SK-N-MC (cell line): ENCODE data around the gene COL4A3.

Source experiments
- DNase-seq: peaks from one replicate; pipeline ENCODE4 v3.0.0-alpha.2; 2011; ENCODE audit warnings: low read depth, low spot score
- H3K27ac ChIP-seq: fragments of 200-600 bp; sonication (generic); 2 replicates; pipeline ENCODE4 v1.5.1; 2016; ENCODE audit warnings: mixed run types
- H3K36me3 ChIP-seq: fragments of 200-600 bp; sonication (generic); 2 replicates; pipeline ENCODE4 v1.6.1; 2017; ENCODE audit warnings: antibody characterized with exemption, low read length, mixed read lengths; ENCODE audit not compliant: insufficient read depth
- H3K4me3 ChIP-seq: fragments of 200-600 bp; sonication (generic); 2 replicates; pipeline ENCODE4 v1.5.1; 2016
- H3K9ac ChIP-seq: fragments of 200-600 bp; sonication (generic); 2 replicates; pipeline ENCODE4 v1.8.0; 2017; ENCODE audit warnings: mixed run types, mixed read lengths; ENCODE audit not compliant: insufficient read length
- H3K9me3 ChIP-seq: fragments of 200-600 bp; sonication (generic); 2 replicates; pipeline ENCODE4 v1.6.1; 2017; ENCODE audit warnings: low read depth, mild to moderate bottlenecking, antibody characterized with exemption, low read length, moderate library complexity, mixed read lengths
- EZH2 ChIP-seq: fragments of 200-600 bp; sonication (generic); IDR thresholded peaks from one replicate; pipeline ENCODE4 v1.6.1; 2017; ENCODE audit warnings: antibody characterized with exemption
- FOXP2 ChIP-seq: optimal IDR thresholded peaks from 2 replicates; pipeline ENCODE3; 2011; ENCODE audit warnings: mild to moderate bottlenecking, moderate library complexity; ENCODE audit not compliant: insufficient read depth; ENCODE audit errors: extremely low read length, control extremely low read depth
- POLR2AphosphoS5 ChIP-seq: IDR thresholded peaks from 2 replicates; pipeline ENCODE4 v1.6.1; 2012; ENCODE audit warnings: mild to moderate bottlenecking, low read depth, low read length, borderline replicate concordance

Gene COL4A3

DNA sequence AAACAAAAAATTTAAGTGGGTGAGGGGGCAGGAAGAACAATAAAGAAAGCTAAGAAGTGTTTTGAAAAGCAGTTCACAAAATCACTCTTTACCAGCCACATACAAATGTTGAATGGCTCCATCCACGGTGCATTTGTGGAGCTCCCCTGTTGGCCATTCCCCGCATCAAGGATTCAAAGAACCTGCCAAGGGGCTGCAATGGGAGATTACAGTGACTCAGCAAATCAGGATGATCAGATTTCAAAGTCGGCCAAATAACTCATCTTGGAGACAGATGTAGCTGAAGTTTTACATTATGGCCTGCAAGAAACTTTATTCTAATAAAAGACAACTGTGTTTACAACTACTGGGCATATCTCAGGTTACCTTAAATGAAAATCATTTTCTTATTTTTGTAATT is 26.9 kb downstream of the COL4A3 start:
- no peak for DNase-seq
- Histone ChIP-seq H3K9me3 (no peaks in the 10 kb centered on the region), H3K9ac (no peak overlapping the region), H3K27ac (peak overlapping the region; percentile 49; the same call in 1 of the 2 replicates), H3K36me3 (no peaks in the 10 kb centered on the region), H3K4me3 (no peak overlapping the region)
- no peak for TF ChIP-seq FOXP2
- no peak for TF ChIP-seq POLR2AphosphoS5
- TF ChIP-seq EZH2: no peak

DNA sequence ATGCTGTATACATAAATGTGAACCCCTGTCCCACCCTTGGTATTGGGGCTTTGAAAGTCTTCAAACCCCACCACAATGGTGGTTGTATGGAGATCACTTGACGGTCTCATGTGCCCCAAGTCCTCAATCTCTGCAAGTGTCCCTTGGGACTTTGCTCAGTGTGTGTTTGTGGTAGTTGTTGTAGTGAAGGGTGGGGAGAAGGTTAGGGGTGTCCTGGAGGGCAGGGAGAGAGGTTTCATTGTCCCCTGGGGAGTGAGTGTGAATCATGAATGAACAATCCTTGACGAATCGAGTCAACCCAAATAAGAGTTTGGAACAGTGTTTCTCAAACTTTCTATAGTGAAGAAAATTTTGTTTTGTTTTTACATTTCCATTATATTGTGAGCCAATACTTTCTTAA is 28.1 kb downstream of the COL4A3 start:
- DNase-seq: no peak
- TF ChIP-seq EZH2: no peak
- no peak for TF ChIP-seq POLR2AphosphoS5
- TF ChIP-seq FOXP2: no peak
- H3K9ac ChIP-seq: no peak overlapping the region
- no peak overlapping the region for H3K27ac ChIP-seq
- no peaks in the 10 kb centered on the region for H3K36me3 ChIP-seq
- H3K4me3 ChIP-seq: no peak overlapping the region
- no peaks in the 10 kb centered on the region for H3K9me3 ChIP-seq

- Histone ChIP-seq H3K4me3 (no peak overlapping the region), H3K36me3 (no peaks in the 10 kb centered on the region), H3K9ac (no peak overlapping the region), H3K9me3 (no peaks in the 10 kb centered on the region), H3K27ac (no peak overlapping the region)
- DNase-seq: no peak
- TF ChIP-seq FOXP2: no peak
- no peak for TF ChIP-seq EZH2
- TF ChIP-seq POLR2AphosphoS5: no peak
Observed at GRCh38 chr2:227194219-227194618, 29.8 kb downstream of the COL4A3 start.

DNA sequence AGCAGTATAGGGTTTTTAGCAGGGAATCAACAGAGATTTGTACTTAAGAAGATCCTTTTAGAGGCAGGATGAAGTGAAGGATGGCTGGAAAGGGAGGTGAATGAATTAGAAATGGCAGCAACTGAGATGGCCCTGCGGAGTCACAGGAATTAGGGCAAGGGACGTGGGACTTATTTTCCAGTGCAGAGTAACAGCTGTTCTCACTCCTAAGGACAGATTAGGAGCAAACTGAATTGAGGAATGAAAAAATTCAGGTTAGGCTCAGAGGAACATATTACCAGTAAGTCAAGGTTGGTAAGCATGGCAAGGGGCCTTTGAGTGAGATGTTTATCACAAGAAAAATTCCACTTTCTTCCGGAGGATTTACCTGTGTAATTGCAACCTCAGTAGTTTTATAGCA is 34.4 kb downstream of the COL4A3 start:
- no peaks in the 10 kb centered on the region for H3K36me3 ChIP-seq
- H3K27ac ChIP-seq: no peak overlapping the region
- DNase-seq: no peak
- no peak overlapping the region for H3K9ac ChIP-seq
- TF ChIP-seq EZH2 (no peak), FOXP2 (no peak), POLR2AphosphoS5 (no peak)
- no peaks in the 10 kb centered on the region for H3K9me3 ChIP-seq
- H3K4me3 ChIP-seq: no peak overlapping the region

DNA sequence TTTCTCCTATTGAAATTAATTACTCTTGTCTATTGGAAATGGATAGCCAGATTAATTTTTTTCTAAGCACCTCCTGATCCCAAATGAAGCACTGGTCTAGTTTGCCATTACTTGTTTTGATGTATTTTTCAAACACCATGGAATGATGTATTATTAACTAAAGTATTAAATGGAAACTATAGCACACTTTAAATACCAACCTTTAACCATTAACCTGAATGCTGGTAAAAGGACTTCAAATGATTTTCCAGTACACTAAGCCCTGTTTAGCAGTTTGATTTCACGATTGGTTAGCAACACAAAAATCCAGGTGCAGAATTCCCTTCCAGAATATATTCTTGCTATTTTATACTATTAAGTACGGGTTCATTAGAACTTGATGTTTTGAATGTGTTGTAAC is 37.3 kb downstream of the COL4A3 start:
- H3K9me3 ChIP-seq: no peaks in the 10 kb centered on the region
- H3K9ac ChIP-seq: no peak overlapping the region
- H3K36me3 ChIP-seq: no peaks in the 10 kb centered on the region
- no peak overlapping the region for H3K4me3 ChIP-seq
- DNase-seq: no peak
- no peak overlapping the region for H3K27ac ChIP-seq
- TF ChIP-seq EZH2 (no peak), FOXP2 (no peak), POLR2AphosphoS5 (no peak)

GRCh38 chr2:227204452-227204851 is 40.0 kb downstream of the COL4A3 start:
- no peak overlapping the region for H3K27ac ChIP-seq
- no peak for DNase-seq
- no peak overlapping the region for H3K9ac ChIP-seq
- no peaks in the 10 kb centered on the region for H3K36me3 ChIP-seq
- TF ChIP-seq POLR2AphosphoS5 (no peak), FOXP2 (no peak), EZH2 (no peak)
- no peaks in the 10 kb centered on the region for H3K9me3 ChIP-seq
- H3K4me3 ChIP-seq: no peak overlapping the region

DNA sequence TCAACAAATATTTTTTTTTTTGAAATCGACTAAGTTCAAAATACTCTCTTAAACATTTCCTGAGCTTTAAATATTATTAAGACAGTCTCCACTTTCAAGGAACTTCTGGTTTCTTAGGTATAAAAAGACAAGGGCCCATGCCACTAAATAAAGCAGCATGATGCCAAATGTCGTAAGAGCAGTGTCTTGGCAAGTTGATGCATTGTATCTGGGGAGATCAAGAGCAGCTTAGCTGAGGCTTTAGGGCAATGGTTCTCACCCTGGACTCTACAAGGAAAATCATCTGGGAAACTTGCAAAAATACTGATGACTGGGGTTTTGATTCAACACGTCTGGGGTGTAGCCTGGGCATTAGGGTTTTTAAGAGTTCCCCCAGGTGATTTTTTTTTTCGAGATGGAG is 41.3 kb downstream of the COL4A3 start:
- H3K27ac ChIP-seq: no peak overlapping the region
- no peaks in the 10 kb centered on the region for H3K36me3 ChIP-seq
- DNase-seq: no peak
- TF ChIP-seq EZH2 (no peak), FOXP2 (no peak), POLR2AphosphoS5 (no peak)
- no peak overlapping the region for H3K9ac ChIP-seq
- no peak overlapping the region for H3K4me3 ChIP-seq
- no peaks in the 10 kb centered on the region for H3K9me3 ChIP-seq

DNA sequence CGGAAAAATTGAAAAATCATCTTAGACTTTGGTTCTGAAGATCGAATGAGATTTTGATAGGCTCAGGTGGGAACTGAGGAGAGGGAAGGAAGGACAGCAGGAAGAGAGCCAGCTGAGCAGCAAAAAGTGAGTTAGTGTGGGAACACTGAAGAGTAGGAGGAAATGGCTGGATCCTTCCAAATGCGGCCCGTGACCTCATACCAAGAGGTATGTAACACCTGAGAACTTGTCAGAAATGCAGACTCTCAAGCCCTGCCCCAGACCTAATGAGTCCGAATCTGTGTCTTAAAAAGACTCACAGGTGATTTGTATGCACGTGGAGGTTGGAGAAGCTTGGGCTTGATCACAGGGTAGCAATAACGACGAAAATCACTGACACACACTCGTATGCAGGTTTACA is 42.0 kb downstream of the COL4A3 start:
- no peak for TF ChIP-seq FOXP2
- no peak for TF ChIP-seq EZH2
- TF ChIP-seq POLR2AphosphoS5: no peak
- Histone ChIP-seq H3K27ac (no peak overlapping the region), H3K9ac (no peak overlapping the region), H3K4me3 (no peak overlapping the region), H3K36me3 (no peaks in the 10 kb centered on the region), H3K9me3 (no peaks in the 10 kb centered on the region)
- DNase-seq: no peak

DNA sequence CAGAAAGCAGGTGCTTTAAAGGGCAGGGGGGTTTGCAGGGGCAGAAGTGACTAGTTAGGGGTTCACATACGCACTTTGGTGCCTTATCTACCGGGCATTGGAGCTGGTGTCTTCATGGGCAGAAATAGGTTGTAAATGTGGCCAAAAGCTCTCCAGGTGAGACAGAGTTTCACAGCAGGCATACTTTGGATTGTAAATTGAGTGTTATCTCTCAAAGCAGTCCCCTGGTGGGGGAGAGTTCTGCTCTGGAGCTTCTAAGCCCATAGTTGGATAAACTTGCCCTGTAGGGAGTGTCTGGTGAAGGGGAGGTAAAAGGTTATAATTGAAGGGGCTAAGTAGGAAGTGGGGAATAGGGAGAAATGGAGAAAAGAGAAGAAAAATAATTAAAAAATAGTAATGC is 43.1 kb downstream of the COL4A3 start:
- Histone ChIP-seq H3K9ac (no peak overlapping the region), H3K36me3 (no peaks in the 10 kb centered on the region), H3K9me3 (no peaks in the 10 kb centered on the region), H3K27ac (no peak overlapping the region), H3K4me3 (no peak overlapping the region)
- DNase-seq: no peak
- TF ChIP-seq FOXP2: no peak
- TF ChIP-seq POLR2AphosphoS5: no peak
- TF ChIP-seq EZH2: no peak
